Esophagus mucosa (tissue), 1 donor: ENCODE results near the gene CAMSAP2. TPM values are rescaled to one million over a fixed set of nuclear protein-coding genes. Genes with fewer than 3 reads are reported as not detected.

Experiments
- ATAC-seq: fragments of 200-7000 bp; cut with Tn5 transposase; one replicate; pipeline ENCODE4 v1.9.1; 2020
- total RNA-seq: library from RNA; stranded (reverse); gene quantifications from one replicate; pipeline ENCODE4 v1.2.4, GENCODE V29; 2023
- donor health status: DM: yes; HTN: yes; CAD: no.

The CAMSAP2 gene
- total RNA-seq, 1 donor from 2014 or later: 14.7 TPM

GRCh38 chr1:200856716-200857357 is 118.1 kb downstream of the CAMSAP2 start:
- ATAC-seq: no peak

- ATAC-seq: no peak
These were observed 119.1 kb downstream of the CAMSAP2 start for GRCh38 chr1:200857804-200858203.

- no peak for ATAC-seq
These were observed 123.4 kb downstream of the CAMSAP2 start for GRCh38 chr1:200861937-200862647.

- ATAC-seq: no peak
These were observed 124.2 kb downstream of the CAMSAP2 start for GRCh38 chr1:200862713-200863415.

- ATAC-seq: no peak
These were observed 127.4 kb downstream of the CAMSAP2 start for GRCh38 chr1:200866116-200866515.

GRCh38 chr1:200866521-200866920 is 127.8 kb downstream of the CAMSAP2 start:
- peak; percentile 41 for ATAC-seq

- ATAC-seq: no peak
These were observed 128.5 kb downstream of the CAMSAP2 start for GRCh38 chr1:200867018-200867811.

GRCh38 chr1:200869376-200869752 is 130.7 kb downstream of the CAMSAP2 start:
- no peak for ATAC-seq

- ATAC-seq: peak; percentile 31
These were observed 131.2 kb downstream of the CAMSAP2 start for GRCh38 chr1:200869753-200870391.

GRCh38 chr1:200872446-200873115 is 133.9 kb downstream of the CAMSAP2 start, which contains the start of gene GPR25:
Gene GPR25 (plus strand): TSS chr1:200872981. CDS start chr1:200873038, 57 bp downstream.
- peak; percentile 42 for ATAC-seq

- ATAC-seq: peak; percentile 34
These were observed 134.5 kb downstream of the CAMSAP2 start for GRCh38 chr1:200873116-200873670.

GRCh38 chr1:200873671-200874397 is 135.1 kb downstream of the CAMSAP2 start:
- ATAC-seq: peak; percentile 6

GRCh38 chr1:200874694-200875093 is 136.0 kb downstream of the CAMSAP2 start:
- no peak for ATAC-seq

- no peak for ATAC-seq
These were observed 136.7 kb downstream of the CAMSAP2 start for GRCh38 chr1:200875416-200875815.

GRCh38 chr1:200877010-200877409 is 138.3 kb downstream of the CAMSAP2 start:
- ATAC-seq: no peak

GRCh38 chr1:200877839-200878551 is 139.3 kb downstream of the CAMSAP2 start:
- peak; percentile 49 for ATAC-seq

GRCh38 chr1:200880212-200880611 is 141.5 kb downstream of the CAMSAP2 start:
- no peak for ATAC-seq

GRCh38 chr1:200883118-200883517 is 144.4 kb downstream of the CAMSAP2 start:
- ATAC-seq: no peak

GRCh38 chr1:200885623-200886402 is 147.1 kb downstream of the CAMSAP2 start:
- no peak for ATAC-seq
